H1 (cell line): Measurements from ENCODE around the gene KAZALD1. TPM values are rescaled to one million over a fixed set of nuclear protein-coding genes. Genes with fewer than 3 reads are reported as not detected.

Experiments
- CTCF ChIA-PET: fragments of 300-600 bp; sonication (Branson Sonifier 250); formaldehyde crosslinking; loops from one replicate; lab custom pipeline; 2021; ENCODE audit not compliant: partially characterized antibody; lab: Charles Lee
- POLR2A ChIA-PET: fragments of 300-600 bp; sonication (Branson Sonifier 250); formaldehyde crosslinking; loops from one replicate; lab custom pipeline; 2021; ENCODE audit warnings: inconsistent platforms; ENCODE audit not compliant: partially characterized antibody; lab: Charles Lee
- DNase-seq, 2 experiments: peaks; one replicate each; pipeline versions ENCODE4 v3.0.0 to v3.0.0-alpha.2; 2010 to 2022; ENCODE audit warnings: low spot score in 2 of 2, low read depth in 1 of 2, mixed read lengths in 1 of 2
- FAIRE-seq: peaks from 2 replicates; lab custom pipeline; 2011; peaks lifted over from hg19 to GRCh38; lab: Jason Lieb, UNC
- H2AFZ ChIP-seq: 2 replicates; pipeline ENCODE4 v1.8.1; 2012; ENCODE audit warnings: low read length, inconsistent platforms
- H2AK5ac ChIP-seq: 2 replicates; pipeline ENCODE4 v1.6.1; 2013; ENCODE audit warnings: low read depth, low read length
- H2BK120ac ChIP-seq: replicated peaks from 2 replicates; pipeline ENCODE3; 2013; ENCODE audit warnings: low read depth, low read length, inconsistent platforms
- H2BK12ac ChIP-seq: 2 replicates; pipeline ENCODE4 v1.6.1; 2013; ENCODE audit warnings: low read depth, low read length
- H2BK15ac ChIP-seq: 2 replicates; pipeline ENCODE4 v1.6.1; 2013; ENCODE audit warnings: low read length
- H2BK20ac ChIP-seq: 2 replicates; pipeline ENCODE4 v1.6.1; 2013; ENCODE audit warnings: low read length
- H2BK5ac ChIP-seq: 2 replicates; pipeline ENCODE4 v1.6.1; 2013; ENCODE audit warnings: low read depth, low read length
- H3K14ac ChIP-seq: 2 replicates; pipeline ENCODE4 v1.6.1; 2013; ENCODE audit warnings: inconsistent platforms; ENCODE audit not compliant: insufficient read length
- H3K18ac ChIP-seq: 2 replicates; pipeline ENCODE4 v1.6.1; 2013; ENCODE audit warnings: low read length; ENCODE audit errors: extremely low read depth
- H3K23ac ChIP-seq: 2 replicates; pipeline ENCODE4 v1.6.1; 2013; ENCODE audit warnings: inconsistent platforms; ENCODE audit not compliant: insufficient read length
- H3K23me2 ChIP-seq: 2 replicates; pipeline ENCODE4 v1.6.1; 2013; ENCODE audit warnings: low read depth, low read length
- H3K27ac ChIP-seq: 2 replicates; pipeline ENCODE4 v1.6.1; 2011; ENCODE audit warnings: low read depth, low read length, inconsistent platforms
- H3K27me3 ChIP-seq, 4 experiments: replicated peaks in 1 of 4; 1 replicate in 1 of 4; 2 replicates in 3 of 4; pipeline versions ENCODE4 v1.6.1 to v1.8.1; 2011 to 2013; ENCODE audit warnings: low read length in 3 of 4, mild to moderate bottlenecking in 3 of 4, inconsistent platforms in 2 of 4, mixed read lengths in 2 of 4, moderate library complexity in 1 of 4; ENCODE audit not compliant: control insufficient read depth in 3 of 4, insufficient read depth in 3 of 4; ENCODE audit errors: extremely low read depth in 1 of 4
- H3K36me3 ChIP-seq, 4 experiments: 2 replicates each; pipeline versions ENCODE4 v1.6.1 to v1.8.1; 2011 to 2013; ENCODE audit warnings: mild to moderate bottlenecking in 4 of 4, low read length in 3 of 4, moderate library complexity in 2 of 4, control low read depth in 1 of 4, inconsistent platforms in 1 of 4; ENCODE audit not compliant: insufficient read depth in 4 of 4, control insufficient read depth in 2 of 4
- H3K4ac ChIP-seq: replicated peaks from 2 replicates; pipeline ENCODE3; 2013; ENCODE audit warnings: low read length, low read depth, mixed read lengths, inconsistent platforms; ENCODE audit not compliant: insufficient read length
- H3K4me1 ChIP-seq, 4 experiments: replicated peaks in 1 of 4; 1 replicate in 1 of 4; 2 replicates in 3 of 4; pipeline versions ENCODE4 v1.6.1 to v1.8.1; 2011 to 2013; ENCODE audit warnings: low read length in 3 of 4, inconsistent platforms in 2 of 4, mixed read lengths in 1 of 4; ENCODE audit not compliant: insufficient read depth in 4 of 4, control insufficient read depth in 3 of 4
- H3K4me2 ChIP-seq, 2 experiments: 2 replicates each; pipeline versions ENCODE4 v1.6.1 to v1.8.1; 2011 to 2013; ENCODE audit warnings: low read depth in 2 of 2, low read length in 2 of 2, control low read depth in 1 of 2, inconsistent platforms in 1 of 2, mild to moderate bottlenecking in 1 of 2; ENCODE audit not compliant: insufficient read depth in 1 of 2
- H3K4me3 ChIP-seq, 4 experiments: fragments of 200-600, 300-600 bp in 1 of 4; sonication (generic), shearing (Covaris generic), sonication (Bioruptor Twin) in 1 of 4; 2 replicates each; pipeline versions ENCODE4 v1.5.1 to v1.8.1; 2011 to 2016; ENCODE audit warnings: low read length in 4 of 4, low read depth in 3 of 4, control low read depth in 2 of 4, inconsistent platforms in 2 of 4, mild to moderate bottlenecking in 2 of 4, mixed read lengths in 1 of 4, moderate library complexity in 1 of 4; ENCODE audit not compliant: insufficient read depth in 2 of 4; ENCODE audit errors: extremely low read depth in 1 of 4
- H3K56ac ChIP-seq: replicated peaks from 2 replicates; pipeline ENCODE3; 2013; ENCODE audit warnings: low read depth, mild to moderate bottlenecking, mixed read lengths, low read length, inconsistent platforms; ENCODE audit not compliant: insufficient read length
- H3K79me1 ChIP-seq: 2 replicates; pipeline ENCODE4 v1.6.1; 2013; ENCODE audit warnings: low read depth, low read length, control low read depth
- H3K79me2 ChIP-seq, 2 experiments: 2 replicates each; pipeline versions ENCODE4 v1.6.1 to v1.8.1; 2012 to 2013; ENCODE audit warnings: low read length in 2 of 2, mild to moderate bottlenecking in 2 of 2, inconsistent platforms in 1 of 2; ENCODE audit not compliant: insufficient read depth in 2 of 2, control insufficient read depth in 1 of 2
- H3K9ac ChIP-seq, 4 experiments: replicated peaks in 1 of 4; 1 replicate in 1 of 4; 2 replicates in 3 of 4; pipeline versions ENCODE4 v1.6.1 to v1.8.1; 2011 to 2013; ENCODE audit warnings: low read depth in 3 of 4, low read length in 3 of 4, control low read depth in 2 of 4, mild to moderate bottlenecking in 2 of 4, moderate library complexity in 2 of 4, inconsistent platforms in 1 of 4; ENCODE audit errors: extremely low read depth in 1 of 4
- H3K9me3 ChIP-seq, 2 experiments: 2 replicates each; pipeline versions ENCODE4 v1.6.1 to v1.8.1; 2012 to 2013; ENCODE audit warnings: mild to moderate bottlenecking in 2 of 2, moderate library complexity in 2 of 2, control low read depth in 1 of 2, inconsistent platforms in 1 of 2, low read depth in 1 of 2, low read length in 1 of 2, mixed read lengths in 1 of 2; ENCODE audit not compliant: insufficient read depth in 2 of 2
- H4K20me1 ChIP-seq, 2 experiments: replicated peaks in 1 of 2; 2 replicates each; pipeline versions ENCODE3 to v1.8.1; 2011 to 2013; ENCODE audit warnings: inconsistent platforms in 2 of 2, low read length in 2 of 2, mild to moderate bottlenecking in 1 of 2; ENCODE audit not compliant: insufficient read depth in 2 of 2, control insufficient read depth in 1 of 2
- H4K5ac ChIP-seq: 2 replicates; pipeline ENCODE4 v1.6.1; 2013; ENCODE audit warnings: low read length, low read depth, mixed read lengths, inconsistent platforms; ENCODE audit not compliant: insufficient read length
- H4K8ac ChIP-seq: 2 replicates; pipeline ENCODE4 v1.8.0; 2013; ENCODE audit warnings: mild to moderate bottlenecking, moderate library complexity, low read length, inconsistent platforms; ENCODE audit not compliant: insufficient read depth; ENCODE audit errors: extremely low read depth
- H4K91ac ChIP-seq: replicated peaks from 2 replicates; pipeline ENCODE3; 2013; ENCODE audit warnings: low read length, mixed read lengths, inconsistent platforms; ENCODE audit not compliant: insufficient read length
- ATF3 ChIP-seq: IDR thresholded peaks from 2 replicates; pipeline ENCODE4 v1.6.1; 2011; ENCODE audit warnings: low read depth, mild to moderate bottlenecking, low read length; ENCODE audit not compliant: insufficient read depth
- BRCA1 ChIP-seq: IDR thresholded peaks from 2 replicates; pipeline ENCODE4 v1.6.1; 2012; ENCODE audit warnings: low read depth, low read length, improper control_type of control experiment
- CHD1 ChIP-seq: IDR thresholded peaks from 2 replicates; pipeline ENCODE4 v1.6.1; 2012; ENCODE audit warnings: low read depth, low read length, improper control_type of control experiment
- EZH2 ChIP-seq: fragments of 200-600 bp; sonication (generic); IDR thresholded peaks from 2 replicates; pipeline ENCODE4 v1.7.1; 2012; ENCODE audit warnings: low read depth, mild to moderate bottlenecking, moderate library complexity, low read length, inconsistent platforms; ENCODE audit not compliant: severe bottlenecking
- JUND ChIP-seq: IDR thresholded peaks from 2 replicates; pipeline ENCODE4 v1.6.1; 2011; ENCODE audit warnings: mild to moderate bottlenecking, improper control_type of control experiment, low read length
- MAFK ChIP-seq: IDR thresholded peaks from 2 replicates; pipeline ENCODE4 v1.6.1; 2012; ENCODE audit warnings: low read depth, mild to moderate bottlenecking, improper control_type of control experiment, low read length
- PHF8 ChIP-seq: fragments of 200-600 bp; sonication (generic); conservative IDR thresholded peaks from 2 replicates; pipeline ENCODE4 v1.7.1; 2012; ENCODE audit warnings: low read depth, mild to moderate bottlenecking, inconsistent platforms, low read length, moderate library complexity
- POU5F1 ChIP-seq: IDR thresholded peaks from 2 replicates; pipeline ENCODE4 v1.6.1; 2011; ENCODE audit warnings: low read depth, mild to moderate bottlenecking, low read length, moderate library complexity
- SIRT6 ChIP-seq: IDR thresholded peaks from one replicate; pipeline ENCODE4 v1.7.1; 2012; ENCODE audit warnings: low read length, inconsistent platforms
- SUZ12 ChIP-seq: fragments of 200-600 bp; sonication (generic); IDR thresholded peaks from 2 replicates; pipeline ENCODE4 v1.6.1; 2012; ENCODE audit warnings: mild to moderate bottlenecking, inconsistent platforms, low read length, moderate library complexity, mixed read lengths
- TCF12 ChIP-seq: IDR thresholded peaks from 2 replicates; pipeline ENCODE4 v1.6.1; 2011; ENCODE audit warnings: low read depth, mild to moderate bottlenecking, low read length
- USF2 ChIP-seq: IDR thresholded peaks from 2 replicates; pipeline ENCODE4 v1.6.1; 2011; ENCODE audit warnings: low read length, improper control_type of control experiment
- WGBS, 2 experiments: shearing (Covaris generic) in 1 of 2; methylation state at CpG; one replicate each; pipeline versions ENCODE4 v1.1.6 to v1.1.7; 2013 to 2015; ENCODE audit warnings: low lambda C conversion rate in 2 of 2, mixed read lengths in 2 of 2, inconsistent platforms in 1 of 2, low coverage in 1 of 2, missing lambda C conversion rate in 1 of 2; ENCODE audit not compliant: insufficient replicate concordance in 2 of 2, insufficient coverage in 1 of 2, insufficient read length in 1 of 2; ENCODE audit errors: extremely low coverage in 1 of 2, missing lambda C conversion rate in 1 of 2; 5-methylcytosine and 5-hydroxymethylcytosine counted together
- polyA plus RNA-seq, 7 experiments: library from polyadenylated mRNA; depleted of rRNA in 3 of 7; stranded (reverse) in 5 of 7; unstranded in 2 of 7; fragments of >200 nt in 5 of 7; fragments of 200-250 nt in 2 of 7; gene quantifications; 1 replicate in 5 of 7; 2 replicates in 1 of 7; 4 replicates in 1 of 7; pipeline versions ENCODE4 v1.2.1 to v1.2.3, GENCODE V29; 2011 to 2013; ENCODE audit warnings: missing spikeins in 2 of 7, mixed read lengths in 2 of 7
- total RNA-seq: library from RNA; stranded (reverse); fragmentation: NEBNext Ultra II Directional; extraction: Animal tissue kit (Norgen Biotek cat#: 25700); gene quantifications from 2 replicates; pipeline ENCODE4 v1.2.1, GENCODE V29; 2021

Gene KAZALD1
- total and polyA plus RNA-seq, 2 of the 8 experiments (the other 6 are each of a cell fraction or from before 2014, with no cell fraction given): 0.65 to 1.9 TPM

- no peak overlapping the region for H2BK12ac ChIP-seq
- no peak overlapping the region for H2AFZ ChIP-seq
- no peaks in the 10 kb centered on the region for H3K9me3 ChIP-seq
- H4K8ac ChIP-seq: no peak overlapping the region
- no peak overlapping the region for H3K4ac ChIP-seq
- no peak overlapping the region for H4K5ac ChIP-seq
- no peaks in the 10 kb centered on the region for H3K79me2 ChIP-seq
- H3K79me1 ChIP-seq: no peaks in the 10 kb centered on the region
- peaks cover 13% of the 10 kb centered on the region; the same call in 1 of the 2 replicates for H3K23me2 ChIP-seq
- no peak overlapping the region for H3K14ac ChIP-seq
- H3K4me3 ChIP-seq: no peak overlapping the region
- no peak overlapping the region for H4K91ac ChIP-seq
- H2BK15ac ChIP-seq: no peak overlapping the region
- H2BK20ac ChIP-seq: no peak overlapping the region
- no peak overlapping the region for H3K9ac ChIP-seq
- H3K27me3 ChIP-seq: peaks cover 11 to 55% (median 45%) of the 10 kb centered on the region in 4 experiments
- H3K56ac ChIP-seq: no peak overlapping the region
- FAIRE-seq (no peak), DNase-seq (no peak)
- POLR2A ChIA-PET: interaction anchor here (0.6 to 1.5 kb wide), 2 partner anchors 21 to 823 kb away, joined by 4 read pairs; no protein-coding TSS in a partner anchor
- no peaks in the 10 kb centered on the region for H3K36me3 ChIP-seq
- no peak overlapping the region for H3K18ac ChIP-seq
- H3K4me1 ChIP-seq: peaks cover 0 to 15% (median 5%) of the 10 kb centered on the region in 4 experiments; a peak in 6 of 7 replicates
- WGBS, 2 experiments: 72% methylated on average over 6 of the region's 6 CpGs; no CpG with 5 or more reads in 1 of the 2 experiments
- H4K20me1 ChIP-seq: peaks cover 0 to 1% of the 10 kb centered on the region in 2 experiments
- no peak overlapping the region for H3K4me2 ChIP-seq
- H2BK120ac ChIP-seq: no peak overlapping the region
- CTCF ChIA-PET: interaction anchor here (0.9 to 59.5 kb wide), 7 partner anchors 3 to 182 kb away, joined by 3 to 2176 read pairs (median 9); partner anchors contain the start of genes KAZALD1, PDZD7 and SFXN3
- no peak overlapping the region for H3K27ac ChIP-seq
- no peak overlapping the region for H3K23ac ChIP-seq
- H2AK5ac ChIP-seq: no peak overlapping the region; the same call in 1 of the 2 replicates
- no peak overlapping the region for H2BK5ac ChIP-seq
- TF ChIP-seq CHD1: no peak
- no peak for TF ChIP-seq JUND
- no peak for TF ChIP-seq SUZ12
- no peak for TF ChIP-seq PHF8
- no peak for TF ChIP-seq BRCA1
- TF ChIP-seq USF2: no peak
- TF ChIP-seq TCF12: no peak
- TF ChIP-seq SIRT6: no peak
- TF ChIP-seq EZH2: no peak
- TF ChIP-seq POU5F1: no peak
- TF ChIP-seq MAFK: no peak
- no peak for TF ChIP-seq ATF3
Measured at GRCh38 chr10:101071267-101071884, 9.6 kb downstream of the KAZALD1 start.
